Lung (tissue), 12 donors: Measurements from ENCODE around the gene PDGFD. TPM values are rescaled to one million over a fixed set of nuclear protein-coding genes. Genes with fewer than 3 reads are reported as not detected.

Experiments used
- ATAC-seq: fragments of 200-7000 bp; cut with Tn5 transposase; one replicate; pipeline ENCODE4 v1.9.1; 2020; ENCODE audit warnings: moderate number of reproducible peaks; ENCODE audit not compliant: insufficient read depth, low FRiP score
- DNase-seq, 3 donors: peaks; one replicate each; pipeline ENCODE4 v3.0.0-alpha.2; 2013 to 2017
- H3K27ac ChIP-seq, 2 donors: one replicate each; pipeline ENCODE4 v1.5.1; 2013; ENCODE audit warnings: mild to moderate bottlenecking in 2 of 2, moderate library complexity in 2 of 2, control low read depth in 1 of 2, inconsistent platforms in 1 of 2, low read depth in 1 of 2, low read length in 1 of 2
- H3K27me3 ChIP-seq, 3 donors: one replicate each; pipeline ENCODE4 v1.5.1; 2013; ENCODE audit warnings: low read length in 2 of 3; ENCODE audit not compliant: control insufficient read depth in 3 of 3, insufficient read depth in 3 of 3
- H3K36me3 ChIP-seq, 4 donors: one replicate each; pipeline ENCODE4 v1.5.1; 2013; ENCODE audit warnings: low read length in 4 of 4, mild to moderate bottlenecking in 1 of 4, moderate library complexity in 1 of 4; ENCODE audit not compliant: control insufficient read depth in 4 of 4, insufficient read depth in 4 of 4
- H3K4me1 ChIP-seq, 5 donors: one replicate each; pipeline ENCODE4 v1.5.1; 2013; ENCODE audit warnings: low read length in 5 of 5, mild to moderate bottlenecking in 2 of 5, moderate library complexity in 1 of 5; ENCODE audit not compliant: control insufficient read depth in 5 of 5, insufficient read depth in 5 of 5
- H3K4me3 ChIP-seq: one replicate; pipeline ENCODE4 v1.5.1; 2013; ENCODE audit warnings: mild to moderate bottlenecking, control low read depth, moderate library complexity
- H3K9ac ChIP-seq, 2 donors: one replicate each; pipeline ENCODE4 v1.5.1; 2013; ENCODE audit warnings: low read length in 2 of 2, control low read depth in 1 of 2; ENCODE audit not compliant: insufficient read depth in 1 of 2
- H3K9me3 ChIP-seq, 4 donors: one replicate each; pipeline ENCODE4 v1.5.1; 2013; ENCODE audit warnings: low read length in 3 of 4, mild to moderate bottlenecking in 1 of 4, moderate library complexity in 1 of 4; ENCODE audit not compliant: control insufficient read depth in 4 of 4, insufficient read depth in 3 of 4
- WGBS, 2 donors: extraction: QIAGEN DNeasy Blood & Tissue Kit; methylation state at CpG; one replicate each; pipeline ENCODE4 v1.1.7; 2013; 5-methylcytosine and 5-hydroxymethylcytosine counted together
- polyA plus RNA-seq, 2 donors: library from polyadenylated mRNA; stranded (reverse); fragments of 200-250 nt; gene quantifications; one replicate each; pipeline ENCODE4 v1.2.1, GENCODE V29; 2013
- total RNA-seq, 2 donors: library from RNA; depleted of rRNA in 1 of 2; stranded (reverse); fragments of >200 nt in 1 of 2; gene quantifications; one replicate each; pipeline ENCODE4 v1.2.1, GENCODE V29; 2014 to 2021
- TF ChIP-seq, protein P1 (sequence below): IDR thresholded peaks from 2 replicates; pipeline ENCODE4 v1.5.1; 2012; ENCODE audit warnings: mild to moderate bottlenecking; ENCODE audit errors: control extremely low read depth, extremely low read depth
- donor health status: control.
- donor health status: control.
- donor health status: Bipolar disorder and iron deficiency.
- donor health status: healthy.
- donor health status: DM: yes; HTN: yes; CAD: no.

Gene PDGFD
- total and polyA plus RNA-seq, 4 donors: 0.71 to 10.6 (median 1.4) TPM

DNA sequence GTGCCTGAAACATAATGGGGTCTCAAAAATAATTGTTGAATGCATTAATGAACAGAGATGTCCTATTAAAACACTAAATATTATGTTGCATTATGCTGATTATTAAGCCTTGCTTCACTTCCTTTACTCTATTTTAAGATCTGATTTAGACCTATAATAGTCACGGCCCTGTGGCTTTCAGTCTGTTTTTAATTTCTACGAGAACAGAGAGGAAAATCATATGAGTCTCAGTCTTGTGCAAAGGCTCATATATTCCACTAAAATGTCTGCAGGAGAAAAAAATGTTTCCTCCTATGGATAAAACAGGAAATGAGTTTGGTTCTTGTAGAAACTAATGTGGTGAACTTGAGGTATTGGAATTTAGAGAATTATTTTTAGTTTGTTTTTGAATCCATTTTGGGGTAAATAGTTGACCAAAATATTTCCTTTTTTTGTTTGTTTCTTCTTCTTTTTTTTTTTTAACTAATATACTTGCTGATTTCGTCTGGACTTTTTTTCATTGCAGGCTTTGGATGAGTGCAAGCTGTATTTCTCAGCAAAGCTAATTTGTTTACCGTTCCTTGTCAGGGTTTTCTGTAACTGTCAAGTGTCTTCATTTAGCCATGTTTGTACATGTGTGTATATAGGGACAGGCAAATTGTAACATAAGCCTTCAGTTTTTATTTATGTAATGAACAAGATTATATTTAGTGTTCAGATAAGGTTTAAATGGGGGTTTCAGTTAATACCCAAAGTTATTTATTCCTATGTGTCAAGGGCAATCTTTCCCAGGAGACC, 266.6 kb downstream of the PDGFD start:
- WGBS, 2 donors: 17 to 33% methylated on average over 4 of the region's 4 CpGs
- H3K9ac ChIP-seq: no peak overlapping the region
- no peaks in the 10 kb centered on the region for H3K4me1 ChIP-seq
- H3K9me3 ChIP-seq: no peaks in the 10 kb centered on the region
- no peak overlapping the region for H3K27ac ChIP-seq
- H3K27me3 ChIP-seq: no peaks in the 10 kb centered on the region
- no peak overlapping the region for H3K4me3 ChIP-seq
- no peak for ATAC-seq
- no peak for DNase-seq
- H3K36me3 ChIP-seq: no peaks in the 10 kb centered on the region
- TF ChIP-seq, protein P1, sequence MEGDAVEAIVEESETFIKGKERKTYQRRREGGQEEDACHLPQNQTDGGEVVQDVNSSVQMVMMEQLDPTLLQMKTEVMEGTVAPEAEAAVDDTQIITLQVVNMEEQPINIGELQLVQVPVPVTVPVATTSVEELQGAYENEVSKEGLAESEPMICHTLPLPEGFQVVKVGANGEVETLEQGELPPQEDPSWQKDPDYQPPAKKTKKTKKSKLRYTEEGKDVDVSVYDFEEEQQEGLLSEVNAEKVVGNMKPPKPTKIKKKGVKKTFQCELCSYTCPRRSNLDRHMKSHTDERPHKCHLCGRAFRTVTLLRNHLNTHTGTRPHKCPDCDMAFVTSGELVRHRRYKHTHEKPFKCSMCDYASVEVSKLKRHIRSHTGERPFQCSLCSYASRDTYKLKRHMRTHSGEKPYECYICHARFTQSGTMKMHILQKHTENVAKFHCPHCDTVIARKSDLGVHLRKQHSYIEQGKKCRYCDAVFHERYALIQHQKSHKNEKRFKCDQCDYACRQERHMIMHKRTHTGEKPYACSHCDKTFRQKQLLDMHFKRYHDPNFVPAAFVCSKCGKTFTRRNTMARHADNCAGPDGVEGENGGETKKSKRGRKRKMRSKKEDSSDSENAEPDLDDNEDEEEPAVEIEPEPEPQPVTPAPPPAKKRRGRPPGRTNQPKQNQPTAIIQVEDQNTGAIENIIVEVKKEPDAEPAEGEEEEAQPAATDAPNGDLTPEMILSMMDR: no peak

DNA sequence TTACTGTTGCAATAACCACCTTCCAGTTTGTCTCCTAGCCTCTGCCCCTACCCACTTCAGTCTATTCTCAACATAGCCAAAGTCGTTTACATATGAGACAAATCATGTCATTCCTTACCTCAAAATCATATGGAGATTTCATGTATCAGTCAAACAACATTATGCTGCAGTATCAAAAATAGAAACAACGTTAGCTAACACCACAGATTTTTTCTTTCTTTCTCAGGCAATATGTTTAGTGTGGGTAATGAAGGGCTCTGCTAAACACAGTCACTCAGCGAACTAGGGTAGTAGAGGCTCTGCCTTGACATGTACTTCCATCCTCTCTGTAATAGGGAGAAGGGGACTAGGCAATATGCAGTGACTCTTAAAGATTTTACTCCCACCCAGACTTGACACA, 268.8 kb downstream of the PDGFD start:
- no peak for ATAC-seq
- DNase-seq: no peak
- no peak overlapping the region for H3K4me3 ChIP-seq
- TF ChIP-seq, protein P1: no peak
- no peak overlapping the region for H3K27ac ChIP-seq
- no peaks in the 10 kb centered on the region for H3K36me3 ChIP-seq
- no peak overlapping the region for H3K9ac ChIP-seq
- 72 to 86% methylated on average over 3 of the region's 3 CpGs for WGBS, 2 donors
- peaks cover 0 to 1% (median 0%) of the 10 kb centered on the region in 4 donors for H3K9me3 ChIP-seq
- no peaks in the 10 kb centered on the region for H3K27me3 ChIP-seq
- no peaks in the 10 kb centered on the region for H3K4me1 ChIP-seq

DNA sequence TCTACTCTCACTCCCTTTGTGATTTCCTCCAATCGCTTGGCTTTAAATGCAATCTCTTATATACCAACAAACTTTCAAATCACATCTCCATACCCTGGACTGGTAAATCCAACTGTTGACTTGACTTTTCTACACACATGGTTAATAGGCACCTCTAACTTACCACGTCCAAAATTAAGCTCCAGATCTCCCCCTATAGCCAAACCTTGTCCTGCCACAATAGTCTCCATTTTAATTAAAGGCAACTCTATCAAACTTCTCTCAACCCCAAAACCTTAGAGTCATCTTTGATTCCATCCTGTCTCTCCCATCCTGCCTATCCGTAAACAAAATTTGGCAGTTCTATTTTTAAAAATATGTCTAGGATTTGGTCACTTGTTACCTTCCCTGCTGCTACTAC, 269.3 kb downstream of the PDGFD start:
- no peak overlapping the region for H3K4me3 ChIP-seq
- TF ChIP-seq, protein P1: no peak
- no peak for DNase-seq
- no peak overlapping the region for H3K9ac ChIP-seq
- no peaks in the 10 kb centered on the region for H3K27me3 ChIP-seq
- peaks cover 0 to 3% (median 1%) of the 10 kb centered on the region in 4 donors for H3K9me3 ChIP-seq
- no peaks in the 10 kb centered on the region for H3K36me3 ChIP-seq
- H3K4me1 ChIP-seq: no peaks in the 10 kb centered on the region
- H3K27ac ChIP-seq: no peak overlapping the region
- no peak for ATAC-seq
- WGBS, 2 donors: 80 to 88% methylated on average over 3 of the region's 3 CpGs

DNA sequence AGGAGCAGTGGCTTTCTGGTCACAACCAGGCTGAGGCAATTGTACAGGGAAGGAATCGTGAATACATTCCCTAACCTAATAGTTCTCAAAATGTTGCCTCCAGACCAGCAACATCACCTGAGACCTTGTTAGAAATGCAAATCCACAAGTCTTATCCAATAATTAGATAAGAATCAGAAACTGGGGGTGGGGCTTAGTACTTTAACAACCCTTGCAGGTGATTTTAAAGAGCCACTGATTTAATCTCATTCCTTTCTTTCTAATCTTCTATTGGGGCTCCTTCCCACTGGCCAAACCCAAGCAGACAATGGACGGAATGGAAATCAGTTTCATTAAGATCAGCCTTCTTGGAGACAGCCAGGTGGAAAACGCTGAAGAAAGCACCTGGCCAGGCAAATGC, 269.9 kb downstream of the PDGFD start:
- ATAC-seq (no peak), DNase-seq (no peak)
- peaks cover 0 to 3% (median 1%) of the 10 kb centered on the region in 4 donors for H3K9me3 ChIP-seq
- H3K27me3 ChIP-seq: no peaks in the 10 kb centered on the region
- WGBS, 2 donors: 85 to 94% methylated on average over 3 of the region's 3 CpGs
- no peak overlapping the region for H3K27ac ChIP-seq
- H3K36me3 ChIP-seq: no peaks in the 10 kb centered on the region
- no peaks in the 10 kb centered on the region for H3K4me1 ChIP-seq
- no peak overlapping the region for H3K4me3 ChIP-seq
- TF ChIP-seq, protein P1: no peak
- H3K9ac ChIP-seq: no peak overlapping the region
